Measurements from ENCODE around the gene CSRP2.

CSRP2 gene

GRCh38 chr12:76891609-76892008 is 12.8 kb upstream of the CSRP2 start:
- no peak for DNase-seq (ENCODE audit: low spot score)

GRCh38 chr12:76890151-76891143 is 11.6 kb upstream of the CSRP2 start:
- peak; percentile 18 for DNase-seq (ENCODE audit: low spot score)

GRCh38 chr12:76888775-76889174 is 10.0 kb upstream of the CSRP2 start:
- DNase-seq (ENCODE audit: low spot score): no peak

GRCh38 chr12:76883811-76884210 is 5.0 kb upstream of the CSRP2 start:
- no peak for DNase-seq (ENCODE audit: low spot score)

GRCh38 chr12:76883151-76883550 is 4.3 kb upstream of the CSRP2 start:
- DNase-seq (ENCODE audit: low spot score): peak; percentile 16

- DNase-seq (ENCODE audit: low spot score): no peak
These were observed 3.5 kb upstream of the CSRP2 start for GRCh38 chr12:76882367-76882766.

- DNase-seq (ENCODE audit: low spot score): no peak
These were observed 2.3 kb upstream of the CSRP2 start for GRCh38 chr12:76881142-76881541.

GRCh38 chr12:76880519-76881023 is 1.8 kb upstream of the CSRP2 start:
- no peak for DNase-seq (ENCODE audit: low spot score)

GRCh38 chr12:76879710-76880518 is 1.1 kb upstream of the CSRP2 start:
- no peak for DNase-seq (ENCODE audit: low spot score)

GRCh38 chr12:76878099-76878898 is 520 bp downstream of the CSRP2 start:
- peak; percentile 52 for DNase-seq (ENCODE audit: low spot score)

GRCh38 chr12:76876696-76877229 is 2.1 kb downstream of the CSRP2 start:
- no peak for DNase-seq (ENCODE audit: low spot score)

GRCh38 chr12:76874491-76875190 is 4.2 kb downstream of the CSRP2 start:
- no peak for DNase-seq (ENCODE audit: low spot score)

GRCh38 chr12:76874027-76874426 is 4.8 kb downstream of the CSRP2 start:
- DNase-seq (ENCODE audit: low spot score): no peak

GRCh38 chr12:76872415-76872814 is 6.4 kb downstream of the CSRP2 start:
- DNase-seq (ENCODE audit: low spot score): no peak

- DNase-seq (ENCODE audit: low spot score): no peak
These were observed 7.1 kb downstream of the CSRP2 start for GRCh38 chr12:76871742-76872141.

GRCh38 chr12:76871082-76871481 is 7.7 kb downstream of the CSRP2 start:
- no peak for DNase-seq (ENCODE audit: low spot score)

GRCh38 chr12:76866726-76867125 is 12.1 kb downstream of the CSRP2 start:
- DNase-seq (ENCODE audit: low spot score): no peak

- no peak for DNase-seq (ENCODE audit: low spot score)
These were observed 12.7 kb downstream of the CSRP2 start for GRCh38 chr12:76866151-76866567.

GRCh38 chr12:76864791-76865400 is 13.9 kb downstream of the CSRP2 start:
- no peak for DNase-seq (ENCODE audit: low spot score)

GRCh38 chr12:76863837-76864236 is 15.0 kb downstream of the CSRP2 start:
- no peak for DNase-seq (ENCODE audit: low spot score)
